Tibial nerve (tissue), 4 donors: ENCODE measurements around the gene SLC35F2.

Experiments
- EP300 ChIP-seq, 2 donors: sonication (generic); formaldehyde crosslinking; IDR thresholded peaks; one replicate each; pipeline ENCODE4 v1.6.1; 2017; ENCODE audit warnings: antibody characterized with exemption in 2 of 2, mild to moderate bottlenecking in 1 of 2
- POLR2A ChIP-seq, 2 donors: fragments of 450-650 bp; IDR thresholded peaks; one replicate each; pipeline ENCODE4 v1.6.1; 2017; ENCODE audit warnings: antibody characterized with exemption in 2 of 2, mild to moderate bottlenecking in 2 of 2, moderate library complexity in 2 of 2
- TF ChIP-seq, protein P1 (sequence below), 5 experiments: fragments of 200-600 bp in 3 of 5; fragments of 450-650 bp in 2 of 5; sonication (generic) in 3 of 5; IDR thresholded peaks; one replicate each; pipeline ENCODE4 v1.5.1; 2016 to 2019; ENCODE audit warnings: antibody characterized with exemption in 5 of 5, mild to moderate bottlenecking in 3 of 5, moderate library complexity in 2 of 5

DNA sequence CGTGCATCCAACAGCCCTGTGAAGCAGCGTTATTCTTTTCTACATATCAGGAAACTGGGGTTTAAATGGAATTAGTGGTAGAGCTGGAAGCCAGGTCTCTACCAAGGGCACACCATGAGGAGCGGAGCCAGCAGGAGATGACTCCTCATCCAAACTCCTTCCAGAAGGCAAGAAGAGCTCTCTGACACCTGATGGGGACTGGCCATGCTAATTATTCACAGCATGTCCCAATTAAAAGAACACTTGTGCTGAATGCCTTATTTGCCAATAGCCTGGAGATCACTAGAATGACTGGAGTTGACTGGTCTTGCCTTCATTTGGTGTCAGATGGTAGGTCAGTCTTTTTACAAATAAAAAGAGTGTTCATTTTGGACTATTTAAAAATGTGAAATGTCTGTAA is 113.9 kb downstream of the SLC35F2 start:
- TF ChIP-seq POLR2A (IDR thresholded peaks at IDR 0.05): no peak
- TF ChIP-seq, protein P1, sequence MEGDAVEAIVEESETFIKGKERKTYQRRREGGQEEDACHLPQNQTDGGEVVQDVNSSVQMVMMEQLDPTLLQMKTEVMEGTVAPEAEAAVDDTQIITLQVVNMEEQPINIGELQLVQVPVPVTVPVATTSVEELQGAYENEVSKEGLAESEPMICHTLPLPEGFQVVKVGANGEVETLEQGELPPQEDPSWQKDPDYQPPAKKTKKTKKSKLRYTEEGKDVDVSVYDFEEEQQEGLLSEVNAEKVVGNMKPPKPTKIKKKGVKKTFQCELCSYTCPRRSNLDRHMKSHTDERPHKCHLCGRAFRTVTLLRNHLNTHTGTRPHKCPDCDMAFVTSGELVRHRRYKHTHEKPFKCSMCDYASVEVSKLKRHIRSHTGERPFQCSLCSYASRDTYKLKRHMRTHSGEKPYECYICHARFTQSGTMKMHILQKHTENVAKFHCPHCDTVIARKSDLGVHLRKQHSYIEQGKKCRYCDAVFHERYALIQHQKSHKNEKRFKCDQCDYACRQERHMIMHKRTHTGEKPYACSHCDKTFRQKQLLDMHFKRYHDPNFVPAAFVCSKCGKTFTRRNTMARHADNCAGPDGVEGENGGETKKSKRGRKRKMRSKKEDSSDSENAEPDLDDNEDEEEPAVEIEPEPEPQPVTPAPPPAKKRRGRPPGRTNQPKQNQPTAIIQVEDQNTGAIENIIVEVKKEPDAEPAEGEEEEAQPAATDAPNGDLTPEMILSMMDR (IDR thresholded peaks at IDR 0.05): no peak
- TF ChIP-seq EP300 (IDR thresholded peaks at IDR 0.05): no peak
